Immature natural killer cell (primary cell): ENCODE measurements around the gene TGFBRAP1. TPM values are rescaled to one million over a fixed set of nuclear protein-coding genes. Genes with fewer than 3 reads are reported as not detected.

Experiments
- DNase-seq, 3 donors: peaks; one replicate each; pipeline ENCODE4 v3.0.0; 2022; ENCODE audit warnings: mixed read lengths in 1 of 3
- H3K27ac Mint-ChIP-seq, 6 donors: one replicate each; pipeline ENCODE4 v1.8.0; 2020; ENCODE audit warnings: mixed read lengths in 6 of 6, mild to moderate bottlenecking in 5 of 6, inconsistent platforms in 4 of 6, moderate library complexity in 3 of 6
- H3K27me3 Mint-ChIP-seq, 3 donors: one replicate each; pipeline ENCODE4 v1.8.0; 2020 to 2021; ENCODE audit warnings: low read depth in 3 of 3, mild to moderate bottlenecking in 3 of 3, mixed read lengths in 3 of 3, moderate library complexity in 3 of 3, inconsistent platforms in 1 of 3
- H3K36me3 Mint-ChIP-seq, 3 donors: one replicate each; pipeline ENCODE4 v1.8.0; 2020; ENCODE audit warnings: mixed read lengths in 3 of 3, inconsistent platforms in 2 of 3, mild to moderate bottlenecking in 2 of 3
- H3K4me1 Mint-ChIP-seq, 2 donors: one replicate each; pipeline ENCODE4 v1.8.0; 2020; ENCODE audit warnings: inconsistent platforms in 2 of 2, mild to moderate bottlenecking in 2 of 2, mixed read lengths in 2 of 2, moderate library complexity in 1 of 2
- H3K4me3 Mint-ChIP-seq, 5 donors: one replicate each; pipeline ENCODE4 v1.8.0; 2020; ENCODE audit warnings: mild to moderate bottlenecking in 5 of 5, mixed read lengths in 5 of 5, inconsistent platforms in 3 of 5, moderate library complexity in 3 of 5
- H3K9me3 Mint-ChIP-seq, 6 donors: one replicate each; pipeline ENCODE4 v1.8.0; 2020; ENCODE audit warnings: mild to moderate bottlenecking in 6 of 6, mixed read lengths in 6 of 6, inconsistent platforms in 4 of 6, moderate library complexity in 3 of 6
- polyA plus RNA-seq, 3 donors: library from polyadenylated mRNA; unstranded; fragments of 300-500 nt; fragmentation: Illumina TruSeq; gene quantifications; one replicate each; pipeline ENCODE4 v1.2.3, GENCODE V29; 2021

TGFBRAP1 gene, protein sequence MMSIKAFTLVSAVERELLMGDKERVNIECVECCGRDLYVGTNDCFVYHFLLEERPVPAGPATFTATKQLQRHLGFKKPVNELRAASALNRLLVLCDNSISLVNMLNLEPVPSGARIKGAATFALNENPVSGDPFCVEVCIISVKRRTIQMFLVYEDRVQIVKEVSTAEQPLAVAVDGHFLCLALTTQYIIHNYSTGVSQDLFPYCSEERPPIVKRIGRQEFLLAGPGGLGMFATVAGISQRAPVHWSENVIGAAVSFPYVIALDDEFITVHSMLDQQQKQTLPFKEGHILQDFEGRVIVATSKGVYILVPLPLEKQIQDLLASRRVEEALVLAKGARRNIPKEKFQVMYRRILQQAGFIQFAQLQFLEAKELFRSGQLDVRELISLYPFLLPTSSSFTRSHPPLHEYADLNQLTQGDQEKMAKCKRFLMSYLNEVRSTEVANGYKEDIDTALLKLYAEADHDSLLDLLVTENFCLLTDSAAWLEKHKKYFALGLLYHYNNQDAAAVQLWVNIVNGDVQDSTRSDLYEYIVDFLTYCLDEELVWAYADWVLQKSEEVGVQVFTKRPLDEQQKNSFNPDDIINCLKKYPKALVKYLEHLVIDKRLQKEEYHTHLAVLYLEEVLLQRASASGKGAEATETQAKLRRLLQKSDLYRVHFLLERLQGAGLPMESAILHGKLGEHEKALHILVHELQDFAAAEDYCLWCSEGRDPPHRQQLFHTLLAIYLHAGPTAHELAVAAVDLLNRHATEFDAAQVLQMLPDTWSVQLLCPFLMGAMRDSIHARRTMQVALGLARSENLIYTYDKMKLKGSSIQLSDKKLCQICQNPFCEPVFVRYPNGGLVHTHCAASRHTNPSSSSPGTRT
- 10 to 100 TPM; 10.7 to 29.8 (median 15.7) TPM for polyA plus RNA-seq

DNA sequence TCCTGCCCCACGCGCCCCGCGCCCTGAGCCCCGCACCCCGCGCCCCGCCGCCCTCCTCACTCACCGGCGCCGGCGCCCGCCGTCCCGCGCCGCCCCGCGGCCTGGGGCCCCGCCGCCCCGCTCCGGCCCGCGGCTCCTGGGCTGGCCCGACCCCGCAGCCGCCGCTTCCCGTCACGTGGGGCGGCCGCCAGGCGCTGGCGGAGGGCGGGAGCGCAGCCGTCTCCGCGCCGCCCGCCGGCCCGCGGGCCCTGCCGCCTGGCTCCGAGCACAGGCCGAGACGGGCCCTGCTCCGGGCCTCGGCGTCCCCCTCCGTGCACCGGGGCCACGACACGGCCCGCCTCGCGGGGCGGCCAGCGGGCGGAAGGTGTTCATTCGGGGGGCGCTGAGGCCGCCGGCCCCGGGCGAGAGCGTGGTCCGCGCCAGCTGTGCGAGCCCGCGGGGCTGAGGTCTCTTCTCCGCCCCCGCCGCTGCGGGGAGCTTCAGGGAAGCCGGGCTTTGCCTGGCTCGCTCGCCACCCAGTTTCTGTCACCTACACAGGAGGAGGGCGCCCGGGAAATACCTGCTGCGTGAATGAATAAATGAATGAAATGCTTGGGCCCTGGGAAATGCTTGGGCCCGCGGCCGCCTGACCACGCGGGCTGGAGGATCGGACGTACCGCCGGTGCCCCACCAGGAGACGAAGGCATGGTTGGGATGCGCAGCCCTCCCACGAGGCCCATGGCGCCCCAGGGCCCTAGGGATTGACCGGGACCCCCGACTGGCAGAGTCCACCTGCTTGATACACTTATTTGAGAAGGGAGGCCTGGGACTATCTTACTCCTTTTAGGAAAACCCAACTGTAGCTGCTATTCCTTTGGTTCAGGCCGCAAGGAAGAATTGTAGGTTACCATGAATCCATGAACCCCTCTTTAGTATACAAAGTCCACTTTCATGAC lies at the start of gene TGFBRAP1:
Gene TGFBRAP1 (minus strand): TSS at position 175 of the 935 bp plus-strand sequence. CDS start 21,434 bp downstream, outside the sequence.
- peaks cover 31 to 37% of the 10 kb centered on the region in 2 donors for H3K4me1 Mint-ChIP-seq

DNA sequence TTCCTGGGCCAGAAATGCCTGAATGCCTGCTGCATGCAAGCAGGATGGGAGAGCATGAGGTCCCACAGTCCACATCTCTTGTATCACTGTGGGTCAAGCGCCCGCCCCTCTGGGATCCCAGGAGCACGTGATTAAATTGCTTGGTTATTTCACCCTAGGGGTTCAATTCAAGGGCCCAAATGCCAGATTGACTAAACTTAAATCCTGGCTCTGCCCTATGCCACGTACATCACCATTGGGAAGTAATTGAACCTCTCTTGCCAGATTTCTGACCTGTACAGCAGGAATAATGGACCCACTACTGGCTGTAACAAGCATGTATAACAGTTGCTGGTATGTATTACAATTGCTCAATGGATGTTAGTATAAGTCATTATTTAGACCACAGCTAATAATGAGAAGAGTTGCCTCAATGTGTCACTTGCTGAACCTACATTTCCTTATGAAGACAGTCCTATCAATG lies 49.4 kb upstream of the TGFBRAP1 start:
- Mint-ChIP-seq H3K27me3 (peaks cover 0 to 8% (median under 1%) of the 10 kb centered on the region in 3 donors), H3K4me1 (peaks cover 1 to 2% of the 10 kb centered on the region in 2 donors), H3K27ac (no peak overlapping the region), H3K36me3 (no peaks in the 10 kb centered on the region), H3K9me3 (peaks cover 0 to 2% (median 0%) of the 10 kb centered on the region in 6 donors), H3K4me3 (no peak overlapping the region)
- no peak for DNase-seq

More for the DNA sequence above, at the start of gene TGFBRAP1:
- no peaks in the 10 kb centered on the region for H3K9me3 Mint-ChIP-seq
- peaks cover 0 to 18% (median 14%) of the 10 kb centered on the region in 3 donors for H3K27me3 Mint-ChIP-seq
- H3K4me3 Mint-ChIP-seq: peak within 1 kb of the TSS; percentile 87 to 95 (median 91)
- H3K27ac Mint-ChIP-seq: peak within 1 kb of the TSS; percentile 89 to 99 (median 92)
- H3K36me3 Mint-ChIP-seq: peaks cover 0 to 2% (median 0%) of the 10 kb centered on the region in 3 donors
- DNase-seq: peak; percentile 73 to 77 (median 77)

GRCh38 chr2:105378276-105378840 lies 48.8 kb upstream of the TGFBRAP1 start:
- Mint-ChIP-seq H3K4me1 (peaks cover 5 to 6% of the 10 kb centered on the region in 2 donors), H3K4me3 (no peak overlapping the region), H3K36me3 (no peaks in the 10 kb centered on the region), H3K9me3 (peaks cover 0 to 2% (median 0%) of the 10 kb centered on the region in 6 donors), H3K27me3 (peaks cover 0 to 6% (median 2%) of the 10 kb centered on the region in 3 donors), H3K27ac (no peak overlapping the region)
- no peak for DNase-seq

GRCh38 chr2:105377871-105378270 lies 48.3 kb upstream of the TGFBRAP1 start:
- H3K4me1 Mint-ChIP-seq: peaks cover 5 to 6% of the 10 kb centered on the region in 2 donors

GRCh38 chr2:105376789-105377240 lies 47.3 kb upstream of the TGFBRAP1 start:
- Mint-ChIP-seq H3K27me3 (peaks cover 0 to 6% (median 2%) of the 10 kb centered on the region in 3 donors), H3K4me1 (peaks cover 5 to 6% of the 10 kb centered on the region in 2 donors), H3K27ac (no peak overlapping the region), H3K36me3 (no peaks in the 10 kb centered on the region), H3K9me3 (peaks cover 0 to 2% (median 0%) of the 10 kb centered on the region in 6 donors), H3K4me3 (no peak overlapping the region)
- no peak for DNase-seq

More at GRCh38 chr2:105377871-105378270, 48.3 kb upstream of the TGFBRAP1 start:
- no peak overlapping the region for H3K27ac Mint-ChIP-seq
- no peak for DNase-seq
- H3K4me3 Mint-ChIP-seq: no peak overlapping the region
- H3K27me3 Mint-ChIP-seq: peaks cover 0 to 6% (median 2%) of the 10 kb centered on the region in 3 donors
- H3K36me3 Mint-ChIP-seq: no peaks in the 10 kb centered on the region
- peaks cover 0 to 2% (median 0%) of the 10 kb centered on the region in 6 donors for H3K9me3 Mint-ChIP-seq

DNA sequence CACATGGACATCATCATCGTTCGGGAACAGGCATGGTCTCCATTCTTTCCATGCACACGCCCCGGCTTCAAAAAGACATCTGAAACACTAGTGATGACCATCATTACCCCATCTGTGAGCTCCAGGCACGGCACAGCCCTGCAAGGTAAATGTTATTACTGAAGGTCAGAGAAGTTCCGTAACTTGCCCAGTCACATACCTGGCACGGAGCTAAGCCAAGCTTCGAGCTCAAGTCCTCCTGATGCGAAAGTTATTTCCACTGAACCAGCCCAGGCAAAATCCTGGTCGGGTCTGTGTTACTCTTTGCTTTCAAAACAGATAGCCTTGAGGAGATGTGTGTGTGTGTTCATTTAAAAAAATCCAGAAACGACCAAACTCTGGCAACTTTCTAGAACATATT lies 46.5 kb upstream of the TGFBRAP1 start:
- Mint-ChIP-seq H3K9me3 (peaks cover 0 to 1% (median 0%) of the 10 kb centered on the region in 6 donors), H3K4me1 (peaks cover 5 to 6% of the 10 kb centered on the region in 2 donors), H3K27me3 (peaks cover 0 to 6% (median 2%) of the 10 kb centered on the region in 3 donors), H3K27ac (no peak overlapping the region), H3K36me3 (no peaks in the 10 kb centered on the region), H3K4me3 (no peak overlapping the region)
- DNase-seq: no peak

GRCh38 chr2:105375001-105375561 lies 45.5 kb upstream of the TGFBRAP1 start:
- DNase-seq: no peak
- H3K4me1 Mint-ChIP-seq: peaks cover 5 to 7% of the 10 kb centered on the region in 2 donors
- no peaks in the 10 kb centered on the region for H3K9me3 Mint-ChIP-seq
- peaks cover 0 to 6% (median 5%) of the 10 kb centered on the region in 3 donors for H3K27me3 Mint-ChIP-seq
- H3K27ac Mint-ChIP-seq: peak overlapping the region in 1 of 6 donors; percentile 25
- H3K36me3 Mint-ChIP-seq: no peaks in the 10 kb centered on the region
- no peak overlapping the region for H3K4me3 Mint-ChIP-seq

GRCh38 chr2:105373895-105374401 lies 44.4 kb upstream of the TGFBRAP1 start:
- Mint-ChIP-seq H3K4me1 (peaks cover 11 to 17% of the 10 kb centered on the region in 2 donors), H3K9me3 (no peaks in the 10 kb centered on the region), H3K27ac (peak overlapping the region; percentile 8 to 84 (median 63)), H3K27me3 (peaks cover 0 to 7% (median 6%) of the 10 kb centered on the region in 3 donors), H3K4me3 (peak overlapping the region in 3 of 5 donors; percentile 35 to 72 (median 63)), H3K36me3 (no peaks in the 10 kb centered on the region)
- DNase-seq: peak; percentile 6 to 13 (median 10)

DNA sequence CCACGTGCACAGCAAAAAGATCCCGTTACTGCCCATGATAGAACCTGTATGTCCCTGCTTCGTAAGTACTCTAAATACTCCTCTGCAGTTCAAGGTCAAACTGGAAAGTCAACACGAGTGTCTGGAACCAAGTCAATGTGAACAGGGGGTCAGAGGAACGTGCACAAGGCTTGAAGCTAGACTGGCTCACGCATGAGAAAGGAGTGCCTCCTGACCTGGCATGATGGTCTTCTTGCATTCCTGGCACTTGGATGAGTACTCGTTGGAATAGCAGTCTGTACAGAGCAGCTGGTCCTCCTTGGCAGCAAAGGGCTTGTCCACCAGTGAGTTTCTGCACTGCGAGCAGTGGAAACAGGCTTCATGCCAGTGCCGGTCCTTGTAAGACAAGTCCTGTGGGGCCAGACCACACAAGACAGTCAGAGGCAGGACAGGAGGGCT lies 43.8 kb upstream of the TGFBRAP1 start:
- Mint-ChIP-seq H3K4me3 (peak overlapping the region in 1 of 5 donors; percentile 63), H3K4me1 (peaks cover 11 to 17% of the 10 kb centered on the region in 2 donors), H3K9me3 (no peaks in the 10 kb centered on the region), H3K27ac (peak overlapping the region in 2 of 6 donors; percentile 60 to 66), H3K36me3 (no peaks in the 10 kb centered on the region), H3K27me3 (peaks cover 0 to 7% (median 6%) of the 10 kb centered on the region in 3 donors)
- no peak for DNase-seq

DNA sequence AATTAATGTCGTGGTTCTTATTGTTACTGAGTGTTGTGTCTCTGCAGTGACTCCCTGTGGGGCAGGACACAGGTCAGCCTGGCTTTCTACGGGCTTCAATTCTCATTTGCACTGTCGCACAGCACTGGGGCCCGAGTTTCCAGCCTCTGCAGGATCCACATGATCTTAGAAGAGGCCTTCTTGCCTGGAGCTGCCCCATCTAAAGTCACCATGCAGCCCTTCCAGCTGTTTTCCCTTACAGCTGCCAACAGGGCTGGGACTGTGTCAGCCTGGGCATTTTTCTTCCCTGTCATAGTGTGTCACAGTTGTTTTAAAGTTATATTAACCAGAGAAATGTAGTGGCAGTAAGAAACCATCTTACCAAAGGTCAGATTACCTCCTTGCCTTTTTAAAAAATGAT lies 42.3 kb upstream of the TGFBRAP1 start:
- H3K27me3 Mint-ChIP-seq: peaks cover 0 to 7% (median 6%) of the 10 kb centered on the region in 3 donors
- H3K36me3 Mint-ChIP-seq: no peaks in the 10 kb centered on the region
- no peak overlapping the region for H3K4me3 Mint-ChIP-seq
- H3K4me1 Mint-ChIP-seq: peaks cover 11 to 17% of the 10 kb centered on the region in 2 donors
- no peaks in the 10 kb centered on the region for H3K9me3 Mint-ChIP-seq
- H3K27ac Mint-ChIP-seq: no peak overlapping the region
- DNase-seq: no peak

DNA sequence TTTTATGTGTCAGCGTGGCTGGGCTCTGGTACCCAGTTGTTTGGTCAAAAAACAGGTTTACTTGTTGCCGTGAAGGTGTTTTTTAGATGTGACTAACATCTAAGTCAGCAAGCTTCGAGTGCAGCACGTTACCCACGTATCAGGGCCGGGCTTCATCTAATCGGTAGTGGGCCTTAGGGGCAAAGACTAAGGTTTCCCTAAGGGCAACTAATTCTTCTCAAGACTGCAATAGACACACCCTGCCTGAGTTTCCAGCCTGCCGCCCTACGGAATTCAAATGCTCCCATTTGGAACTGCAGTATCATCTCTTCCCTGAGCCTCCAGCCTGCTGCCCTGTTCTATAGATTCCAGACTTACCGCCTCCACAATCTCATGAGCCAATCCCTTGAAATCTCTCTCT lies 41.6 kb upstream of the TGFBRAP1 start:
- H3K27me3 Mint-ChIP-seq: peaks cover 0 to 7% (median 5%) of the 10 kb centered on the region in 3 donors
- H3K36me3 Mint-ChIP-seq: no peaks in the 10 kb centered on the region
- no peak for DNase-seq
- H3K4me3 Mint-ChIP-seq: no peak overlapping the region
- H3K27ac Mint-ChIP-seq: no peak overlapping the region
- H3K4me1 Mint-ChIP-seq: peaks cover 11 to 17% of the 10 kb centered on the region in 2 donors
- no peaks in the 10 kb centered on the region for H3K9me3 Mint-ChIP-seq
